Retinal pigment epithelial cell (primary cell): Measurements from ENCODE around the gene PRXL2B.
"Not testable (repeated sequence)": the region's sequence is repeated elsewhere in the genome, so short reads cannot be mapped to it uniquely, and the experiment has no call there.

Experiments
- DNase-seq: peaks from one replicate; pipeline ENCODE4 v3.0.0-alpha.2; 2010; ENCODE audit warnings: low read depth
- H3K4me3 ChIP-seq: 2 replicates; pipeline ENCODE4 v1.5.1; 2011; ENCODE audit warnings: mild to moderate bottlenecking, low read length, control low read depth, moderate library complexity
- TF ChIP-seq, protein P1 (sequence below): conservative IDR thresholded peaks from 2 replicates; pipeline ENCODE4 v1.5.1; 2011; ENCODE audit warnings: low read depth, low read length, control low read depth, inconsistent platforms

Gene PRXL2B

GRCh38 chr1:2563205-2563604, 23.4 kb upstream of the PRXL2B start:
- no peak overlapping the region for H3K4me3 ChIP-seq
- no peak for DNase-seq
- TF ChIP-seq, protein P1, sequence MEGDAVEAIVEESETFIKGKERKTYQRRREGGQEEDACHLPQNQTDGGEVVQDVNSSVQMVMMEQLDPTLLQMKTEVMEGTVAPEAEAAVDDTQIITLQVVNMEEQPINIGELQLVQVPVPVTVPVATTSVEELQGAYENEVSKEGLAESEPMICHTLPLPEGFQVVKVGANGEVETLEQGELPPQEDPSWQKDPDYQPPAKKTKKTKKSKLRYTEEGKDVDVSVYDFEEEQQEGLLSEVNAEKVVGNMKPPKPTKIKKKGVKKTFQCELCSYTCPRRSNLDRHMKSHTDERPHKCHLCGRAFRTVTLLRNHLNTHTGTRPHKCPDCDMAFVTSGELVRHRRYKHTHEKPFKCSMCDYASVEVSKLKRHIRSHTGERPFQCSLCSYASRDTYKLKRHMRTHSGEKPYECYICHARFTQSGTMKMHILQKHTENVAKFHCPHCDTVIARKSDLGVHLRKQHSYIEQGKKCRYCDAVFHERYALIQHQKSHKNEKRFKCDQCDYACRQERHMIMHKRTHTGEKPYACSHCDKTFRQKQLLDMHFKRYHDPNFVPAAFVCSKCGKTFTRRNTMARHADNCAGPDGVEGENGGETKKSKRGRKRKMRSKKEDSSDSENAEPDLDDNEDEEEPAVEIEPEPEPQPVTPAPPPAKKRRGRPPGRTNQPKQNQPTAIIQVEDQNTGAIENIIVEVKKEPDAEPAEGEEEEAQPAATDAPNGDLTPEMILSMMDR: no peak

DNA sequence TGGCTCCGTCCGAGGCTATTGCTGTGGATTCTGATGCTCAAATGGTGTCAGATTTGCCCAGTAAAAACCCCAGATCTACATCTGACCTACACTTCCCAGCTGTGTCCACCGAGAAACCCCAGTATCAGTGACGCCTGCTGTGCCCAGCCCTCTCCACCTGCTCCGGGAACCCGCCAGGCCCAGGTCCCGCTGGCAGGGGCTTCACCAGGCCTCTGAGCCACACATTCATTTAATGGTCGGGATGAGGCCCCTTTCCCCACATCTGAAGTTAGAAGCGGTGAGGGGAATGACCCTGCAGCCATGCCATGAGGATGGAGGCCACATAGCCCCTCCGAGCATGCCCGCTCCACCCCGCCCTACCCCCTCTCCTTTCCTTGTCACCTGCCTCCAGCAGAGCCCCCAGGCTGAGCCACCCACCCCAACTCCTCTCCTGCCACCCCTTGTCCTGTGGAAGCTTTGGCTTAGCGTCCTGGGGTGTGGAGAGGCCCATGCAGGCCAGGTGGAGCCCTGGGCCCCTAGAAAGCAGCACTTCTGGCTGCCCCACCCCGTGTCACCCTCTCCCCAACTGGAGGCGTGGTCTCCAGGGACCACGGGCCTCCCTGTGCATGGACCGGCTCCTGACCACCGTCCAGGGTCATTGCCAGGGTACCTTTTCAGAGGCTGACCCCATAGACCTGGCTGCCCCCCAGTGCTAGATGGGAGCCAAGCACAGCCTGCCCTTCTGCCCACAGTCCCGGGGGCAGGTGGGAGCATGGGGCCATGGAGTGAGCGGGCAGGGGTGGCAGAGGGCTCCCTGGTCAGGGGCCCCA, 22.4 kb upstream of the PRXL2B start:
- TF ChIP-seq, protein P1: no peak
- H3K4me3 ChIP-seq: no peak overlapping the region
- DNase-seq: no peak

DNA sequence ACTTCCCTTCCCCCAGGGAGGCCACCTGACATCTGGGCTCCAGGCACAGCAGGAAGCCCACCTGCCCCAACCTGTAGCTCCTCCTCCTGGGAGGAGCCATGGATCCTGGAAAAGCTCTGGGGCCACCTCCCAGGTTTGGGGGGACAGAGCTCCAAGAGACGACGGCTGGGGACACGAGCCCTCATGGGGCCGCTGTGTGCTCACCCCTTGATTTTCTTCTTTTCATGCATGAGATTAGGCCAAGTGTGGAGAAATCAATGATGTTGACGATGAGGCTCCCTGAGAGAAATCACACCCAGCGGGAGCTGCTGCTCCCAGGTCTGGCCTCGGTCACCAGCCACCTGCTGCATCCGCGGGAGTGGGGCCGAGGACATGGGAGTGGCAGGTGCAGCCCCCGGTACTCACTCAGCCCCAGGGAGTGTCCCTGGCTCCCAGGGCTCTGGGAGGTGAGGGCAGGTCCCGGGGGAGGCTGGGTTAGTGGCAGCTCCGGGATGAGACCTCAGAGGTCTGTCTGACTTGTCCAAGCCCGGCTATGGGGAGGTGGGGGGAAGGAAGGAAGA, 21.7 kb upstream of the PRXL2B start:
- TF ChIP-seq, protein P1: no peak
- no peak overlapping the region for H3K4me3 ChIP-seq
- no peak for DNase-seq

DNA sequence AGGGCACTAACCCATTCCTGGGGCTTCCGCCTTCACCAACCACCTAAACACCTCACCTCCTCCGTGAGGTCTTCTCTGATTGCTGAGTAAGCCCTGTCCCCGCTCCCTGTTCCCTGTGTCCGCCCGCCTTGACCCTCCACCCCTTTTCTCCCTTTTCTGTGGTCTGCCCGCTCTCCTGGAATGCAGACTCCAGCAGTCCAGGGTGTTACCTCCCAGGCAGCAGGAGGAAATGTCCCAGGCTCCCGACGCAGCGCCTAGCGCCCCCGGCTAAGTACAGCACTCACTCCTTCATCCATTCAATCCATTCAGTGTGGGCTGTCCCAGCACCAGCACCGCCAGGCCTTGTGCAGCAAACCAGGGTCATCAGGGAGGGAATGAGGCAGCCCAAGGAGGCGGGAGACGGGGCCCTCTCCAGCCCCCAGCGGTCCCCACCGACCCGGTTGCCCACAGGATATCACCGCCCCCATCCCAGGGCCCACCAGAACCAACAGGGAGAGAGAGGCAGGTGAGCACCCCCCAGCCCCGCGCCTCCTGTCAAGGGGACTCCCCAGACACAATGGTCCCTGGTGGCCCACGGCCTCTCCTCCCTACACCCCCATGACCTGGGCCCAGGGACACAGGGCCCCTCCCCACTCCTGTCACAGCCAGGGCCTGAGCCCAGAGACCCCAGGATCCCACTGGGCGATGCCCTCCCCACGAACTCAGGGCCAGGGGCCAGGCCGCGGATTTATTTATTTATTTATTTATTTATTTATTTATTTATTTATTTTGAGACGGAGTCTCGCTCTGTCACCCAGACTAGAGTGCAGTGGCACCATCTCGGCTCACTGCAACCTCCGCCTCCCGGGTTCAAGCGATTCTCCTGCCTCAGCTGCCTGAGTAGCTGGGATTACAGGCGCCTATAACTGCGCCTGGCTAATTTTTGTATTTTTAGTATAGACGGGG, 20.2 kb upstream of the PRXL2B start:
- TF ChIP-seq, protein P1: no peak
- no peak overlapping the region for H3K4me3 ChIP-seq
- DNase-seq: no peak

GRCh38 chr1:2567083-2567679, 19.4 kb upstream of the PRXL2B start:
- TF ChIP-seq, protein P1: no peak
- DNase-seq: no peak
- no peak overlapping the region for H3K4me3 ChIP-seq

DNA sequence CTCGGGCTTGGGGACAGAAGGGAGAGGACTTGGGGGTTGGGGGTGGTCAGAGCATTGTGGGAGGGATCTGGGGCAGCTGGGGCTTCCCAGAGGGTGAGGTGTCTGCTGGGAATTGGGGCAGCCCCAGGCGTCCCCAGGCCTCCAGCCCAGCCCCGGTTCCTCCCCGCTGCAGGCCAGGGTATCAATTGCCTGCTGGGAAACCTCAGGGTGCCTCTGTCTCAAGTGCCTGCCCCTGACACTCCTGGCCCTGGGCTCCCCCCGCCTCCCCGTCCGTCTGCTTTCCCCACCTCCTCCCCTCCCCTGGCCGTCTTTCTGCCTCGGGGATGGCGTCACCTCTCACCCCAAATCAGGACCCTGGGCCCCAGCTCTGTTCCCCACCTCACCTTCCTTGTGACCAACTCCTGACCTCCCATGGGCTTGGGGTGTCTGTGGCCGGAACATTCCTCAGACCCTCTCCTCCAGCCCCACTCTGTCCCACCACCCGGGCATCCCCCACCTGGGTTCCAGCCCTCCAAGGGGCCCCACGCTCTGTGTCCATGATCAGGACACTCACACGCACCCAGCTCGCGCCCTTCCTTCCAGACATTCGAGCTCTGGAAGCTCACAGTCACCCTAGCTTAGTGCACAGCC, 18.3 kb upstream of the PRXL2B start:
- not testable (repeated sequence) for H3K4me3 ChIP-seq, DNase-seq
